B cell (primary cell): ENCODE data around the gene MROH9. TPM values are rescaled to one million over a fixed set of nuclear protein-coding genes. Genes with fewer than 3 reads are reported as not detected.

Experiments
- ATAC-seq: fragments of 200-7000 bp; cut with Tn5 transposase; one replicate; pipeline ENCODE4 v1.10.0; 2021; ENCODE audit warnings: low read depth, mild to moderate bottlenecking, moderate number of reproducible peaks, moderate library complexity
- CTCF ChIA-PET: fragments of 350-600 bp; sonication (Branson Sonifier 250); formaldehyde crosslinking; loops from one replicate; lab custom pipeline; 2021; ENCODE audit warnings: antibody characterized with exemption, inconsistent platforms; lab: Charles Lee
- POLR2A ChIA-PET: fragments of 350-600 bp; sonication (Branson Sonifier 250); formaldehyde crosslinking; loops from one replicate; lab custom pipeline; 2021; ENCODE audit warnings: antibody characterized with exemption; lab: Charles Lee
- DNase-seq: peaks from one replicate; pipeline ENCODE4 v3.0.0; 2013
- H2AFZ ChIP-seq: 2 replicates; pipeline ENCODE4 v1.6.1; 2012; ENCODE audit warnings: mild to moderate bottlenecking, low read depth, low read length; ENCODE audit not compliant: insufficient read depth, poor library complexity, severe bottlenecking
- H3K27ac ChIP-seq, 2 donors: 1 replicate in 1 of 2; 2 replicates in 1 of 2; pipeline ENCODE4 v1.5.1; 2012 to 2013; ENCODE audit warnings: low read length in 2 of 2, mild to moderate bottlenecking in 2 of 2, moderate library complexity in 1 of 2
- H3K27me3 ChIP-seq, 4 experiments: fragments of 200-600 bp in 1 of 4; sonication (generic) in 1 of 4; replicated peaks in 1 of 4; 1 replicate in 2 of 4; 2 replicates in 2 of 4; pipeline versions ENCODE4 v1.6.1 to v1.7.0; 2013 to 2016; ENCODE audit warnings: low read length in 3 of 4, mild to moderate bottlenecking in 2 of 4, mixed read lengths in 1 of 4, moderate library complexity in 1 of 4; ENCODE audit not compliant: insufficient read depth in 4 of 4, control insufficient read depth in 3 of 4; ENCODE audit errors: control extremely low read depth in 1 of 4
- H3K36me3 ChIP-seq, 2 experiments: replicated peaks in 1 of 2; 1 replicate in 1 of 2; 2 replicates in 1 of 2; pipeline versions ENCODE4 v1.6.1 to v1.7.1; 2013; ENCODE audit warnings: low read length in 1 of 2; ENCODE audit not compliant: insufficient read depth in 2 of 2, control insufficient read depth in 1 of 2; ENCODE audit errors: control extremely low read depth in 1 of 2, extremely low read depth in 1 of 2
- H3K4me1 ChIP-seq, 2 donors: fragments of 200-600 bp in 1 of 2; sonication (generic) in 1 of 2; 1 replicate in 1 of 2; 2 replicates in 1 of 2; pipeline versions ENCODE4 v1.5.1 to v1.6.1; 2013 to 2017; ENCODE audit warnings: low read length in 2 of 2; ENCODE audit not compliant: control insufficient read depth in 2 of 2, insufficient read depth in 2 of 2
- H3K4me2 ChIP-seq: replicated peaks from 2 replicates; pipeline ENCODE3; 2012; ENCODE audit warnings: mild to moderate bottlenecking, low read depth, low read length; ENCODE audit not compliant: poor library complexity, severe bottlenecking
- H3K4me3 ChIP-seq, 5 experiments: fragments of 200-600 bp in 1 of 5; sonication (generic) in 1 of 5; 1 replicate in 3 of 5; 2 replicates in 2 of 5; pipeline versions ENCODE4 v1.5.1 to v1.7.0; 2011 to 2016; ENCODE audit warnings: low read length in 4 of 5, mild to moderate bottlenecking in 4 of 5, low read depth in 2 of 5, control low read depth in 1 of 5, moderate library complexity in 1 of 5; ENCODE audit not compliant: insufficient read depth in 1 of 5; ENCODE audit errors: control extremely low read depth in 1 of 5, extremely low read depth in 1 of 5
- H3K79me2 ChIP-seq: fragments of 200-600 bp; sonication (generic); one replicate; pipeline ENCODE4 v1.6.0; 2016; ENCODE audit warnings: low read length; ENCODE audit not compliant: control insufficient read depth, insufficient read depth
- H3K9ac ChIP-seq: fragments of 200-600 bp; sonication (generic); 2 replicates; pipeline ENCODE4 v1.6.1; 2017; ENCODE audit warnings: mild to moderate bottlenecking, low read length, moderate library complexity
- H3K9me3 ChIP-seq, 3 donors: one replicate each; pipeline versions ENCODE4 v1.6.1 to v1.7.1; 2013; ENCODE audit warnings: low read length in 2 of 3; ENCODE audit not compliant: control insufficient read depth in 2 of 3, insufficient read depth in 1 of 3; ENCODE audit errors: control extremely low read depth in 1 of 3
- H4K20me1 ChIP-seq: 2 replicates; pipeline ENCODE4 v1.6.0; 2012; ENCODE audit warnings: mild to moderate bottlenecking, low read length; ENCODE audit not compliant: insufficient read depth, control insufficient read depth, poor library complexity, severe bottlenecking
- H3K27ac Mint-ChIP-seq: one replicate; pipeline ENCODE4 v1.8.0; 2021; ENCODE audit warnings: mixed read lengths
- H3K27me3 Mint-ChIP-seq: one replicate; pipeline ENCODE4 v1.8.0; 2021; ENCODE audit warnings: mixed read lengths
- H3K4me1 Mint-ChIP-seq: one replicate; pipeline ENCODE4 v1.8.0; 2021; ENCODE audit warnings: mixed read lengths
- H3K4me3 Mint-ChIP-seq: one replicate; pipeline ENCODE4 v1.8.0; 2021; ENCODE audit warnings: mixed read lengths
- H3K9me3 Mint-ChIP-seq: one replicate; pipeline ENCODE4 v1.8.0; 2022; ENCODE audit warnings: mixed read lengths; ENCODE audit not compliant: insufficient read depth
- CTCF ChIP-seq: fragments of 200-600 bp; IDR thresholded peaks from one replicate; pipeline ENCODE4 v1.8.0; 2022; ENCODE audit warnings: antibody characterized with exemption, mild to moderate bottlenecking
- EZH2 ChIP-seq: IDR thresholded peaks from 2 replicates; pipeline ENCODE4 v1.6.1; 2012; ENCODE audit warnings: borderline replicate concordance, low read depth, mild to moderate bottlenecking, moderate library complexity, low read length; ENCODE audit not compliant: insufficient read depth, poor library complexity, severe bottlenecking
- whole genome bisulfite sequencing: methylation state at CpG from one replicate; pipeline ENCODE4 v1.1.5; 2013; ENCODE audit warnings: missing lambda C conversion rate; ENCODE audit not compliant: insufficient coverage; 5-methylcytosine and 5-hydroxymethylcytosine counted together
- intact Hi-C: fragments of 100-400 bp; cut with micrococcal nuclease; formaldehyde crosslinking; loops from one replicate; pipeline ENCODE4 v1.10.0; 2022
- polyA plus RNA-seq: library from polyadenylated mRNA; depleted of rRNA; stranded (reverse); fragments of >200 nt; gene quantifications from 2 replicates; pipeline ENCODE4 v1.2.3, GENCODE V29; 2012
- total RNA-seq, 2 donors: library from RNA; stranded (reverse); fragments of 120-200 nt in 1 of 2; gene quantifications; 1 replicate in 1 of 2; 2 replicates in 1 of 2; pipeline versions ENCODE4 v1.2.3 to v1.2.4, GENCODE V29; 2013 to 2022

The MROH9 gene
- total and polyA plus RNA-seq, 2 donors (not counting 1 experiment from before 2014, with no cell fraction given), result not detected

GRCh38 chr1:171110621-171111326 is 175.4 kb downstream of the MROH9 start:
- ATAC-seq (no peak), DNase-seq (no peak)
- H3K9me3 Mint-ChIP-seq, result no peaks in the 10 kb centered on the region
- no peaks in the 10 kb centered on the region for H3K9me3 ChIP-seq
- H2AFZ ChIP-seq, result no peak overlapping the region
- no peak overlapping the region for H3K9ac ChIP-seq
- POLR2A ChIA-PET, result no interaction called here
- CTCF ChIA-PET, result no interaction called here
- no peaks in the 10 kb centered on the region for H3K4me1 Mint-ChIP-seq
- TF ChIP-seq CTCF (no peak), EZH2 (no peak)
- intact Hi-C loops, result no loop called here
- H3K4me3 ChIP-seq, result no peak overlapping the region
- 80% methylated on average over 2 of the region's 7 CpGs for WGBS
- H3K4me1 ChIP-seq, result no peaks in the 10 kb centered on the region
- no peaks in the 10 kb centered on the region for H3K79me2 ChIP-seq
- H3K27me3 Mint-ChIP-seq, result peaks cover 7% of the 10 kb centered on the region
- H3K36me3 ChIP-seq, result no peaks in the 10 kb centered on the region
- no peak overlapping the region for H3K4me2 ChIP-seq
- H4K20me1 ChIP-seq, result no peaks in the 10 kb centered on the region
- H3K4me3 Mint-ChIP-seq, result no peak overlapping the region
- H3K27ac Mint-ChIP-seq, result no peak overlapping the region
- H3K27me3 ChIP-seq, result no peaks in the 10 kb centered on the region
- no peak overlapping the region for H3K27ac ChIP-seq

DNA sequence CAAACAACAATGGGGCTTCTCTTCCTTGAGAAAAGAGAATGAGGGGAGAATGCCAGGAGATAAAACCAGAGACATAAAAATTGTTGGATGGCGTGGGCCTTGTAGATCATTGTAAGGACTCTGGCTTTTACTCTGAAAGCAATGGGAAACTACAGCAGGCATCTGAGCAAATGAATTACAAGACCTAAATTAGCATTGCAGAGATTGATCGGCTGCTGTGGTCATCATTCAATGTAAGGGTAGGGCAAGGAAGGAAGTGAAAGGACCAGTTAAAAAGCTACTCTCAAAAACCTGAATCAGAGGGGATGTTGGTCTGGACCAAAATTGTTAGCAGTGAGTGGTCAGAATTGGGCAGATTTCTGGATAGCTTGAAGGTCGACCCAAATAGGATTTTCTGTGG is 176.8 kb downstream of the MROH9 start:
- Histone ChIP-seq H3K4me2 (no peak overlapping the region), H3K27me3 (no peaks in the 10 kb centered on the region), H3K9ac (no peak overlapping the region), H3K27ac (no peak overlapping the region), H2AFZ (no peak overlapping the region), H3K79me2 (no peaks in the 10 kb centered on the region), H4K20me1 (no peaks in the 10 kb centered on the region), H3K9me3 (no peaks in the 10 kb centered on the region), H3K4me3 (no peak overlapping the region), H3K4me1 (no peaks in the 10 kb centered on the region), H3K36me3 (no peaks in the 10 kb centered on the region)
- Mint-ChIP-seq H3K4me3 (no peak overlapping the region), H3K27ac (no peak overlapping the region), H3K9me3 (no peaks in the 10 kb centered on the region), H3K4me1 (no peaks in the 10 kb centered on the region), H3K27me3 (peaks cover 7% of the 10 kb centered on the region)
- intact Hi-C loops, result no loop called here
- ChIA-PET POLR2A (no interaction called here), CTCF (no interaction called here)
- no peak for ATAC-seq
- WGBS, result 84% methylated on average over 2 of the region's 3 CpGs
- TF ChIP-seq EZH2 (no peak), CTCF (no peak)
- no peak for DNase-seq
